ENCODE results near the gene IL21R.
"Not testable (repeated sequence)": the region's sequence is repeated elsewhere in the genome, so short reads cannot be mapped to it uniquely, and the experiment has no call there.

IL21R gene

DNA sequence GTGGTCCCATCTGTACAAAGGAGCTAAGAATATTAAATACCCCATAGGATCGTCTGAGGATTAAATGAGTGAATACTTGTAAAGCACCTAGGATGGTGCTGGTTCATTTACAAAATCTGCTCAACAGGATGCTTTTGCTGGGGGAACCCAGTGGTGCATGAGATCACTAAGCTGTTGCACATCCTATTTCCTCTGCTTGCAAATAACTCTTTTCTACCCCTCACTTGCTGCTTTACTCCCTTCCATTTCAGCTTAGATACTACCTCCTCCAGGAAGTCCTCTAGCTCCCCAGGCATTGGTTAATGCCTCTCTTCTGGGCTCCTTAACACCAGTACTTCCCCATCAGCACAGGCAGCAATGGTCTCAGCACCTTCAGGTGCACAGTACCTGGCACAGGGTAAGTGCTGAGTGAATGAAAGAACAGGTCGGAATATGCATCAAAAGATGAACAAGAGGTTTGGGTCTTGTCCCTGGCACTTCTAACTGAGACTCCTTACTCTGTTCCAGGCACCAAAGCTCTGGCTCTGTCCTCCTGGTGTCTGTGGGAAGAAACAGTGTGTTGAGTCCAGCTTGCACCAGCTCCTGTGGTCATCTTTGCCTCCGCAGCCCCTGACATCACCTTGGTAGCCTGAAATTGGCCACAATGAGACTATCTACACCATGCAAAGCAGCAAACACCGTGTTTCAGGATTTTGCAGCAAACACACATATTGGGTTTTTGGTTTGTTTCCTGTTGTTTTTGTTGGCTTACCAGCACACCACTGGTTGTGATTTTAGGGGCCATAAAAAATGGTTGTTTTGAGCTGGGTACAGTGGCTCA lies 24.1 kb upstream of the IL21R start:
- no peak for FAIRE-seq

DNA sequence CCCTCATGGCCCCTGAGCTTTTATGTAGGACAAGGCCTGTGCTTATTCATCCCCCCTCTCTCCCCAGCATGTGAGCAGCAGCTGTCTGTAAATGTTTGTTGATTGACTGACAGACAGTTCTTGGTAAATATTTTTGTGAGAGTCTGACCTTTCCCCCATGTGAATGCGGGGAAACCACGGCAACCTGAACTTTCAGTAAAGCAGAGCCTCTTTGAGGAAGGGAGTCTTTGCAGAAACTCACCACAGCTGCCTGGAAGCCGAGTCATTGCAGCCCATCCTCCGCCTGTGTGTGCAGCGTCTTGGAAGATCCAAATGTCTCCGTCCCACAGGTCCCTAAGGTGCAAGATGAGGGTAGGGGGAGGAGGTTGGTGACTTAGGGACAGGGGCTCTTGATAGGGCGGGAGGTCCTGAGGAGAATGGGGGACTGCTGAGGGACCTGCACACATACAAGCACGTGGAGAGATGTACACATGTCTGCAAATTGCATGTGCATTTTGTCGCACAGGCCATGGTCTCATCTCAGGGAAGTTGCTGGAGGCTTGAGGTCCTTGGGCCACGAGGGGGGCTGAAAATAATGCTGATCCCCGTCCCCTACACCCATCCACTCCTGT lies 23.0 kb upstream of the IL21R start:
- no peak for FAIRE-seq

DNA sequence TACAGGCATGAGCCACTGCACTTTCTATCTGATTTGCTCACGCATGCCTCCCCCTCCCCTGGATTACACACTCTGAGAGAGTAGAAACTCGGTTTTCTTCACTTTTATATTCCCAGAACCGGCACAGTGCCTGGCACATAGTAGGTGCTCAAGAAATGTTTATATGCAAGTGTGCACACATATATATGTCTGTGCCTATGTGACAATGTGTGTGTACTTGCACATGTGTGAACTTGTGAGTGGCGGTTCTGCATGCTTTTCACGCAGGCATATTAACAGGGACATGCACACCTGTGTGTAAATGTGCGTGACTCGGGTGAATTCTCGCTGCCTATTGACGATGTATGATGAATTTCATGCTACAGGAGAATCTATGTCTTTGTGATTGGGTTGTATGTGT lies 22.1 kb upstream of the IL21R start:
- FAIRE-seq: no peak

GRCh38 chr16:27381236-27381635 lies 20.7 kb upstream of the IL21R start:
- FAIRE-seq: no peak

DNA sequence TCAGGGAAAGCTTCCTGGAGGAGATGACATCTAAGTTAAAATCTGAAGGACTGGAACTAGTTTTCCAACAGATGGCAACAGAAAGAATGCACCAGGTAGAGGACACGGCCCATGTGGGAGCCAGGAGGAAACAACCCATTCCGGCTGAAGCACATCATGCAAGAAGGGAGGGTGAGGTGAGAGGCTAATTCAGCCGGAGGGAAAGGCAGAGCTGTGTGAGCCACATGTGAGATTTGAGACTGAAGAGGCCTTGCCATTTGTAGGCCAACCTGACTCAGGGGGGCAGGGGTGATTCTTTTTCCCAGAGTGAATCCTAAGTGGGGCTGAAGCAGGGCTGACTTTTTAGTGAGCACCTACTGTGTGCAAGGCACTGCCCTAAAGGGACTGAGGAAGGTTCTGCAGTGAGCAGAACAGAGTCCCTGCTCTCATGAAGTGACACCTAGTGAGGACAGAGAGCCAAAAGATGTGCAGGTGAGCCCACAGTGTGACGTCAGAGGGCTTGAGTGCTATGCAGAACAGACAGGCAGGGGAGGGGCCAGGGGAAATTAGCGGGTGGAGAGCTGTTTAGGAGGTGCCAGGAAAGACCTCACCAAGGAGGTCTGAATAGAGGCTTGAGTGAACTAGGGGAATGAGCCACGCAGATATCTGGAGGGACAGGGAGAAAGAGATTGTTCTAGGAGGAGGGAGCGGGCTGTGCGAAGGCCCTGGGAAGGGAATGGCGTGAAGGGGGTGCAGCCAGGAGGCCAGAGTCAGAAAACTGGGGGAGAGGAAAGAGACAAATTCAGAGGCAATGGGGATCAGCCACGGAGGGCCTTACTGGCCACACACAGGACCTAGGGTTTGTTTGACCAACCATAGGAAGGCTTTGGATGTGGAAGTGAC lies 19.8 kb upstream of the IL21R start:
- FAIRE-seq: no peak

DNA sequence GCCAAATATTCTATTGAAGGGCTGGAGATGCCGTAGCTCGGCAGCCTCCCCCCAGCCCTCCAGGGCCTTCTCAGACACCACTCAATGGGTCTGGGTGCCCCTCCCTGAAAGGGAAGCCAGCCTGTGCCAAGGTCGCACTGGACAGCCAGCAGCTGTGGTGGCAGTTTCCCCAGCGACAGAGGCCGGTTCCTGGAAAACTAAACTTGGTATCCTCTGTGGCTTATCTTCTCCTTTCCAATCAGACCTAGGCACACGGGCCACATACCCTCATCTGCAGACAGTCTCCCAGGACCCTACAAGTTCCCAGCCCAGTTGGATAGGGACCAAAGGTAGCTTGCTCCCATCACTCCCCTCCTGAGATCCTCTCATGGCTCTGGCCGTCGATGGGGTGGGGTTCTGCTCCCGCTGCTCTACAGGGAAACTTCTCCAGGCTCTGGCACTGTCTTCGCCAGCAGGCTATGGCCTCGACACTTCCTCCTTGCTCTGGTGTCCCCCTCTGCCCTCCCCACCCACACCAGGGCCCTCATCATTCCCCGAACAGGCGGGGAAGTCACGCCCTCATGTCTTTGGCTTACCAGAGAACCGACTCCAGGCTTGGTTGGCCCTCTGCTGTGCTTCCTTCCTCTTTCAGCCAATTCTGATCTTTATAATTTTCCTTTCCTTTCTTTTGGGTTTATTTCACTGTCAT lies 18.3 kb upstream of the IL21R start:
- no peak for FAIRE-seq

DNA sequence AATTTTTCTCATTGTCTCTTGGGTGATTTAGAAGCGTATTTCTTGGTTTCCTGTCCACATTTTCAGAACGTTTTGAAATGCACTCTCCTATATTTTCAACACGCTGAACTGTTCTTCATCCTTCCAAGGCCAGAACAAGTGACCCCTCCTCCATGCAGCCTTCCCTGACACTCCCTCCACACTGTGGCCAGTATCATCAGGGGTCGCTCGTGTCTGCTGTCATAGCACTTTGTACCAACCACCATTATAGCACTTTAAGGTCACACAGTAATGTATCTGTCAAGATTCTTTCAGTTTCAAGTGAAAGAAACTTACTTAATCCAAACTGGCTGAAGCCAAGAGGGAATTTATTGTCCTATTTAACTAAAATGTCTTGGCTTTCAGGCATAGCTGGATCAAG lies 17.5 kb upstream of the IL21R start:
- FAIRE-seq: no peak

- no peak for FAIRE-seq
Measured at GRCh38 chr16:27385398-27385797, 16.6 kb upstream of the IL21R start.

GRCh38 chr16:27386674-27387073 lies 15.3 kb upstream of the IL21R start:
- no peak for FAIRE-seq

DNA sequence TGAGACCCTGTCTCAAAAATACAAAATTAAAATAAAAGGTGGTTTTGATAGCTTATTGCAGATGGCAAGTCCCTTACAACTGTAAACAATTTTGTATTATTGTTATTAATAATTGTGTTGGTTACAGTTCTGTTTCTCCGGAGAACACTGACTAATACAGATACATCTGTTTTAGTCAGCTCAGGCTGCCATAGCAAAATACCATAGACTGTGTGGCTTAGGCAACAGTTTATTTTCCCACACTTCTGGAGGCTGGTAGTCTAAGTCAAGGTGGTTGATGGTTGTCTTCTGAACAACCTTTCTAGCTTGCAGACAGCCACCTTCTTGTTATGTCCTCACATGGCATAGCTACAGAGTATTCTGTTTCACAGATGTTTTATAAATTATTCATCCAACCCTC lies 14.2 kb upstream of the IL21R start:
- no peak for FAIRE-seq

GRCh38 chr16:27389272-27389961 lies 12.6 kb upstream of the IL21R start:
- FAIRE-seq: no peak

- no peak for FAIRE-seq
Measured at GRCh38 chr16:27390151-27390550, 11.8 kb upstream of the IL21R start.

DNA sequence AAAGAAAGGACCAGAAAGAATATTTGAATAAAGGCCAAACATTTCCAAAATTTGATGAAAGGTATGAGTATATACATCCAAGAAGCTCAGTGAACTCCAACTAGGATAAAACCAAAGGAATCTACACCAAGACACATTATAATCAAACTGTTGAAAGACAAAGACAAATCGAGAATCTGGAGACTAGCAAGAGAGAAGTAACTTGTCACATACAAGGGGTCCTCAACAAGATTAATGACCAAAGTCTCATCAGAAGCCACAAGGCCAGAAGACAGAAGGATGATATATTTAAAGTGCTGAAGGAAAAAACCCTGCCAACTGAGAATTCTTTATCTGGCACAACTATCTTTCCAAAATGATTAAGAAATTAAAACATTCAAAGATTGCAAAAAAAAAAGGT lies 9.3 kb upstream of the IL21R start:
- no peak for FAIRE-seq

DNA sequence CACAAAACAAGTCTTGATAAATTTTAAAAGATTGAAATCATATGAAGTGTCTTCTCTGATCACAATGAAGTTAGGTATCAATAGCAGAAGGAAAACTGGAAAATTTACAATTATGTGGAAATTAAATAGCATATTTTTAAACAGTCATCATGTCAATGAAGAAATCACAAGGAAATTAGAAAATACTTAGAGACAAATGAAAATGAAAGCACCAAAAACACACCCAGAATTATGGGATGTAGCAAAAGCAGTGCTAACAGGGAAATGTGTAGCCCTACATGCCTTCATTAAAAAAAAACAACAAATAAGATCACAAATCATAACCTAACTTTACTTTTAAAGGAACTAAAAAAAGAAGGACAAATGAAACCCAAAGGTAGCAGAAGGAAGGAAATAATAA lies 7.5 kb upstream of the IL21R start:
- FAIRE-seq: no peak

DNA sequence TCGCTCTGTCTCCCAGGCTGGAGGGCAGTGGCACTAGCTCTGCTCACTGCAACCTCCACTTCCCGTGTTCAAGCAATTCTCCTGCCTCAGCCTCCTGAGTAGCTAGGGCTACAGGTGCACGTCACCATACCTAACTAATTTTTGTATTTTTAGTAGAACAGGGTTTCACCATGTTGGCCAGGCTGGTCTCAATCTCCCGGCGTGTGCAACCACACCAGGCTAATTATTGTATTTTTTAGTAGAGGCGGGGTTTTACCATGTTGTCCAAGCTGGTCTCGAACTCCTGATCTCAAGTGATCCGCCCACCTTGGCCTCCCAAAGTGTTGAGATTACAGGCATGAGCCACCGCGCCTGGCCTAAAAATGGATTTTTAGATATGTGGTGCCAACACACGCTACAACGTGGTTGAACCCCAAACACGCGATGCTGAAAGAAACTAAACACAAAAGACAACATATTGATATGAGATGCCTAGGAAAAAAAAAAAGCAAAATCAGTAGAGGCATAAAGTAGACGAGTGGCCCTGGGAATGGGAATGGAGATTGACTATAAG lies 3.6 kb upstream of the IL21R start:
- not testable (repeated sequence) for FAIRE-seq

GRCh38 chr16:27398894-27399853 lies 2.8 kb upstream of the IL21R start:
- no peak for FAIRE-seq

DNA sequence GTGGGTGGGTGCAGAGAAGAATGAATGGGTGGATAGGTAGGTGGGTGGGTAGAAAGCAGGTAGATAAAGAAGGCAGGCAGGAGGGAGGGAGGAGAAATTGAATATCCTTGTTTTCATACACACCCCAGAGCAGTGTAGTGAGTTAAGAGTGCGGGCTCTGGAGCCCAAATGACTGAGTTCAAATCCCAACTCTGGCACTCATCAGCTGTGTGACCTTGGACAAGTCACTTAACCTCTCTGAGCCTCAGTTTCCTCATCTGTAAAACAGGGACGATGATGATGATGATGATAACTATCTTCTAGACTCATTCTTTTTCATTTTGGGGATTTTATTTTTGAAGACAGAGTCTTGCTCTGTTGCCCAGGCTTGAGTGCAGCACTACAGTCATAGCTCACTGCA lies 2.0 kb upstream of the IL21R start:
- no peak for FAIRE-seq

DNA sequence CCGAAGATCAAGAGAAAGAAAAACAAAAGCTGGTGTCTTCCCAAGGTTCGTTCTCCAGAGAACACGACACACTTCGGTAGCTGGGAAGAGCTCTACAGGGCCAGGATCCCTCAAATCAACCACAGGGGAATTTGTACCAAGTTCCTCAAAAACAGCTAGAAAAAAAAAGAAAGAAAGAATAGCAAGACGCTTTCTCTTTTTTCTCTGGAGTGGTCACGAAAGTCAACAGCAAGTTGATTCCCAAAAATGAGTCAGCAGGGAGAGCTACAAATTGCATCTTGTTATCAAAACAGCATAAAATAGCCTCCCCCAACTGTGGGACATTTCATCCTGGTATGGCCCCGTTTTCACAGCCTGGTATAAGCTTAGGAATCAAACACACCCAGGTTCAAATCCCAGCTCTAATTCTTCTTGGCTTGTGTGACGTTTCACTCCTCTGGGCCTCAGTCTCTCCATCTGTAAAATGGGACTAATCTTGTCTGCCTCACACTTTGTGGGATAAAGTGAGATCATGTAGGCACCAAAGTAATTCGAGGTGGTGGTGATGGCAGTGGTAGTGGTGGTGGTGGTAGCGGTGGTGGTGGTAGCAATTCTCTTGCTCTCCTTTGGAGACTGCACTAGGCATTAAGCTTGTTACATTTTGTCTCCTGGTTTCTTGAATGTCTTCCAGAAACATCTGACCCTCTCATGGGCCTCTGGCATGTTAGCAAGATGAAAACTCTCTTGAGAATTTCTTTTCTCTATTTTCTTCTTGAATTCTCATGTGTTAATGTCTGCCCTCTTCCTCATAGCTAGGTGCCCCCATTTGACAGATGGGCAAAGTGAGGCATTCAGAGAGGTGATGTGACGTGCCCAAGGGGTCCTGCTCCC lies 988 bp upstream of the IL21R start:
- FAIRE-seq: no peak

DNA sequence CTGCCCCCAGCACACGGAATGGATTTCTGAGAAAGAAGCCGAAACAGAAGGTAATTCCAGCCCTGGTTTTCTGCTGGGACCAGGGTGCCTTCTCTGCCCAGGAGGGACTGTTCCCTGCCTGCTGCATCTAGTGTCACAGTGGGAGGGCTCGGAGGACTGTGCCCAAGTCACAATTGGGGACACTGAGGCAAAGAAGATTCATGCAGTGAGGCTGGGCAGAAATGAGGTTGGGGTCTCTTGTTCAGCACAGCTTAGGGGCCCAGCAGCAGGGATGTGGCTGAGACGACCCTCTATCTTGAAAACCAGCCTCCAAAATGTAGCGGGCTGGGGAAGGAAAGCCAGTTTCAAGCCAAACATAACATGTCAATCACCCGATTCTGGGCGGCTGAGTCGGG lies 592 bp downstream of the IL21R start:
- no peak for FAIRE-seq

All from endometrium (tissue), 2 donors.